GM12875 (cell line): ENCODE results near the gene CCDC121.
A peak's percentile ranks its signal among the peaks of the same experiment; 100 is the strongest.

Experiments
- H3K4me3 ChIP-seq: one replicate; pipeline ENCODE4 v1.5.1; 2011; ENCODE audit warnings: low read depth, low read length, control low read depth
- TF ChIP-seq, protein P1 (sequence below): IDR thresholded peaks from 2 replicates; pipeline ENCODE4 v1.5.1; 2011; ENCODE audit warnings: low read depth, mild to moderate bottlenecking, control low read depth, inconsistent platforms, low read length, moderate library complexity, borderline replicate concordance; ENCODE audit not compliant: insufficient read depth

Gene CCDC121

GRCh38 chr2:27588308-27588707 is 40.5 kb downstream of the CCDC121 start:
- TF ChIP-seq, protein P1, sequence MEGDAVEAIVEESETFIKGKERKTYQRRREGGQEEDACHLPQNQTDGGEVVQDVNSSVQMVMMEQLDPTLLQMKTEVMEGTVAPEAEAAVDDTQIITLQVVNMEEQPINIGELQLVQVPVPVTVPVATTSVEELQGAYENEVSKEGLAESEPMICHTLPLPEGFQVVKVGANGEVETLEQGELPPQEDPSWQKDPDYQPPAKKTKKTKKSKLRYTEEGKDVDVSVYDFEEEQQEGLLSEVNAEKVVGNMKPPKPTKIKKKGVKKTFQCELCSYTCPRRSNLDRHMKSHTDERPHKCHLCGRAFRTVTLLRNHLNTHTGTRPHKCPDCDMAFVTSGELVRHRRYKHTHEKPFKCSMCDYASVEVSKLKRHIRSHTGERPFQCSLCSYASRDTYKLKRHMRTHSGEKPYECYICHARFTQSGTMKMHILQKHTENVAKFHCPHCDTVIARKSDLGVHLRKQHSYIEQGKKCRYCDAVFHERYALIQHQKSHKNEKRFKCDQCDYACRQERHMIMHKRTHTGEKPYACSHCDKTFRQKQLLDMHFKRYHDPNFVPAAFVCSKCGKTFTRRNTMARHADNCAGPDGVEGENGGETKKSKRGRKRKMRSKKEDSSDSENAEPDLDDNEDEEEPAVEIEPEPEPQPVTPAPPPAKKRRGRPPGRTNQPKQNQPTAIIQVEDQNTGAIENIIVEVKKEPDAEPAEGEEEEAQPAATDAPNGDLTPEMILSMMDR: no peak
- no peak overlapping the region for H3K4me3 ChIP-seq

DNA sequence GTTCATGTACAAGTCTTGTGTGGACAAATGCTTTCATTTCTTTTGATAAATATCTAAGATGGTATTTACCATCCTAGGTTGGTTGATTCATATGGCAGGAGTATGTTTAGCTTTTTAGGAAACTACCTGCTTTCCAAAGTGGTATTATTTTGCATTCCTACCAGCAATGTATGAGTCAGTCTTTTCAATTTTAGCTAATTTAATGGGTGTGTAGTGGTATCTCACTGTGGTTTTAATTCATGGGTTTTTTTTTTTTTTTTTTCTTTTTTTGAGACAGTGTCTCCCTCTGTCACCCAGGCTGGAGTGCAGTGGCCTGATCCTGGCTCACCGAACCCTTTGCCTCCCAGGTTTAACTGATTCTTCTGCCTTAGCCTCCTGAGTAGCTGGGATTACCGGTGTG is 41.8 kb downstream of the CCDC121 start:
- TF ChIP-seq, protein P1: no peak
- no peak overlapping the region for H3K4me3 ChIP-seq

DNA sequence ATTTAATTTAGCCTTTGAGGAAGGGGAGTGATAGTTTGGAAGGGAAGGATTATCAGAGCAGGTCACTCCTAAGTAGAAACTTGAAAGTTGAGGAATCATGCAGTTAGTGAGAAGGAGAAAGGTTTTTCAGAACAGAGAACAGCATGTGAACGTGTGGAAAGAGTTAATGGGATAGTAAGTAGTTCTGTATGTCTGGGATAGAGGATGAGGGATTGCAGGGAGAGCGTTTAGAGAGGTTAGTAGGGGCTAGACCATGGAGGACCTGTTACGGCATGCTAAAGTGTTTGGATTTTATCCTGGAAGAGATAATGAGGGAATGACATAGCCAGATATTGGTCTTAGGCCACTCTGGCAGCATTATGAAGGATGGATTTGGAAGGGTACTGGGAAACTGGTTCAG is 44.2 kb downstream of the CCDC121 start:
- TF ChIP-seq, protein P1: no peak
- H3K4me3 ChIP-seq: no peak overlapping the region

GRCh38 chr2:27583390-27583915 is 45.4 kb downstream of the CCDC121 start:
- peak overlapping the region; percentile 58 for H3K4me3 ChIP-seq
- TF ChIP-seq, protein P1: no peak

DNA sequence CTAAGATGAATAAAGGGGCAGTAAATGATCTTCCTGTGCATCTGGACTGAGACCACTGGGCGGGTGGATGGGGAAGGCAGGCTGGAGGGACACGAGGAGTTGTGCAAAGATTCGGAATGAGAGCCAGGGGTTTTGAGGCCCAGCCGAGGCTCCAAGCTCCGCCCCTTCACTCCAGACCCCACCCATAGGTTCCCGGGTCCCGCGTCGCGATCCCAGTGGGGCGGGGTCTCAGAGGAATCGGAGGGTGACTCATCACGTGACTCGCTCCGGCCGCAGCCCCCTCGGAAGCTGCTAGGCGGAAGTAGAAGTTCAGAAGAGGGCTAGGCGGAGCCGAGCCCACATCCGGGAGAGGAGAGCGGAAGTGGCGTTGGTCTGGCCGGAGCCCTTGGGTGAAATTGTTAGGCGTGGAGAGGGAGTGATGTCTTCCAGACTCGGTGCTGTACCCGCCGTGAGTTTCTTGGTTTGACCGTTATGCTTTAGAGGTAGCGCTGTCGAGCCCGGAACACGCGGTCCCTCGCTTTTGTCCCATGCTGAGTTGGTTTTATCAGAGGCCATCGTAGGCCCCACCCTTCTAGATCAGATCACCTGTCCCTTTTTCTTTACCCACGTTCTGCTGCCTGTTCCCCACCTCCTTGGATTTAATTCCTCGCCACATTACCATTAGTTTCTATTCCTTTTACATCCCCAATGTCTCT is 46.0 kb downstream of the CCDC121 start, which contains the start of gene ZNF512:
Gene ZNF512 (plus strand): TSS at position 348 of the 695 bp plus-strand sequence. CDS start 71 bp downstream, at position 419.
- TF ChIP-seq, protein P1: 0 out of 2 replicates have a peak, but pooled peaks have one; percentile 5
- H3K4me3 ChIP-seq: peak within 1 kb of the TSS; percentile 58

DNA sequence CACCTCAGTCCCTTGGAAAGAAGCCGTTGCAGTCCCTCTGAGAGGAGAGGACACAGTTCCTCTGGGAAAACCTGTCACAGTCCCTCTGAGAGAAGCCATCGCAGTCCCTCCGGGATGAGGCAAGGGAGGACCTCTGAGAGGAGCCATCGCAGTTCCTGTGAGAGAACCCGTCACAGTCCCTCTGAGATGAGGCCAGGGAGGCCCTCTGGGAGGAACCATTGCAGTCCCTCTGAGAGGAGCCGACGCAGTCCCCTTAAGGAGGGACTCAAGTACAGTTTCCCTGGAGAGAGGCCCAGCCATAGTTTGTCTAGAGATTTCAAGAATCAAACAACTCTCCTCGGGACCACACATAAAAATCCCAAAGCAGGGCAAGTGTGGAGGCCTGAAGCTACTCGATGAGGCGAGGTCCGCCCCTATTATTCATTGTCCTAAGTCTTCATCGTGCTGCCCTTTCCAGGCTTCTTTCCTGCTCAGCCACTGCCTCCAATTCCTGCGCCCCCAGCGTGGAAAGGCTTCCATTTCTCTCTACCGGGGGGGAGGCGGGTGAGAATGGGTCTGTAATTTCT is 46.6 kb downstream of the CCDC121 start:
- TF ChIP-seq, protein P1: no peak
- peak overlapping the region; percentile 58 for H3K4me3 ChIP-seq
